DMS 273 (cell line): ENCODE data around the gene NIBAN1.
"Not testable (repeated sequence)": the region's sequence is repeated elsewhere in the genome, so short reads cannot be mapped to it uniquely, and the experiment has no call there.

ENCODE experiments used
- DNase-seq: peaks from one replicate; lab custom pipeline; 2025; ENCODE audit not compliant: unreplicated experiment; lab: John Stamatoyannopoulos, UW

The NIBAN1 gene

GRCh38 chr1:184974056-184974836 is at the start of gene NIBAN1:
Gene NIBAN1, minus strand, starts transcription at chr1:184974508. Its CDS starts 152 bp downstream, at chr1:184974356.
- peak; percentile 83 for DNase-seq

- peak; percentile 12 for DNase-seq
These were observed 43.7 kb upstream of the NIBAN1 start for GRCh38 chr1:185017966-185018365.

GRCh38 chr1:185017338-185017737 is 43.0 kb upstream of the NIBAN1 start:
- no peak for DNase-seq

GRCh38 chr1:185016880-185017279 is 42.6 kb upstream of the NIBAN1 start:
- DNase-seq, result no peak

- DNase-seq, result no peak
These were observed 41.3 kb upstream of the NIBAN1 start for GRCh38 chr1:185015631-185016030.

GRCh38 chr1:185014941-185015340 is 40.6 kb upstream of the NIBAN1 start:
- no peak for DNase-seq

- DNase-seq, result no peak
These were observed 36.1 kb upstream of the NIBAN1 start for GRCh38 chr1:185010361-185010760.

- DNase-seq, result no peak
These were observed 34.5 kb upstream of the NIBAN1 start for GRCh38 chr1:185008838-185009237.

GRCh38 chr1:185001312-185001880 is 27.1 kb upstream of the NIBAN1 start:
- DNase-seq, result not testable (repeated sequence)

- DNase-seq, result not testable (repeated sequence)
These were observed 25.7 kb upstream of the NIBAN1 start for GRCh38 chr1:184999974-185000373.

- DNase-seq, result no peak
These were observed 20.0 kb upstream of the NIBAN1 start for GRCh38 chr1:184994301-184994700.

- DNase-seq, result no peak
These were observed 18.0 kb upstream of the NIBAN1 start for GRCh38 chr1:184992271-184992670.

- DNase-seq, result no peak
These were observed 15.9 kb upstream of the NIBAN1 start for GRCh38 chr1:184990204-184990603.

GRCh38 chr1:184988506-184988905 is 14.2 kb upstream of the NIBAN1 start:
- no peak for DNase-seq

- DNase-seq, result no peak
These were observed 13.4 kb upstream of the NIBAN1 start for GRCh38 chr1:184987696-184988095.

- peak; percentile 60 for DNase-seq
These were observed 11.9 kb upstream of the NIBAN1 start for GRCh38 chr1:184986250-184986649.

GRCh38 chr1:184982002-184982954 is 8.0 kb upstream of the NIBAN1 start:
- DNase-seq, result peak; percentile 88

- no peak for DNase-seq
These were observed 6.4 kb upstream of the NIBAN1 start for GRCh38 chr1:184980726-184981125.

GRCh38 chr1:184975208-184975870 is 1.0 kb upstream of the NIBAN1 start:
- DNase-seq, result no peak

GRCh38 chr1:184974837-184975115 is 468 bp upstream of the NIBAN1 start:
- no peak for DNase-seq
